Panc1 (cell line): ENCODE data around the gene SMIM12. TPM values are rescaled to one million over a fixed set of nuclear protein-coding genes. Genes with fewer than 3 reads are reported as not detected.

Experiments used
- ATAC-seq: fragments of 200-7000 bp; cut with Tn5 transposase; 2 replicates; pipeline ENCODE4 v1.9.1; 2020; ENCODE audit warnings: mild to moderate bottlenecking, moderate library complexity
- BruUV-seq: library from RNA; stranded (reverse); fragments of 400-500 nt; replicated peaks from 2 replicates; lab custom pipeline; 2021; lab: Mats Ljungman, UMichigan
- CTCF ChIA-PET: fragments of 300-600 bp; sonication (Branson Sonifier 250); formaldehyde crosslinking; loops from one replicate; lab custom pipeline; 2022; ENCODE audit warnings: antibody characterized with exemption; lab: Charles Lee
- POLR2A ChIA-PET: fragments of 300-600 bp; sonication (Branson Sonifier 250); formaldehyde crosslinking; loops from one replicate; lab custom pipeline; 2022; ENCODE audit warnings: antibody characterized with exemption; lab: Charles Lee
- DNase-seq: peaks from one replicate; pipeline ENCODE4 v3.0.0-alpha.2; 2010; ENCODE audit warnings: low read depth, low spot score
- H3K27ac ChIP-seq: 2 replicates; pipeline ENCODE4 v1.5.1; 2011; ENCODE audit warnings: mild to moderate bottlenecking, low read length, inconsistent platforms
- H3K27me3 ChIP-seq: fragments of 200-500 bp; sonication (Bioruptor generic); 2 replicates; pipeline ENCODE4 v1.6.0; 2014; ENCODE audit warnings: low read length, inconsistent platforms; ENCODE audit not compliant: control insufficient read depth, insufficient read depth
- H3K36me3 ChIP-seq: fragments of 200-500 bp; sonication (Bioruptor generic); 2 replicates; pipeline ENCODE4 v1.5.1; 2014; ENCODE audit warnings: inconsistent platforms, mild to moderate bottlenecking, low read length, moderate library complexity; ENCODE audit not compliant: control insufficient read depth, insufficient read depth
- H3K4me1 ChIP-seq: 2 replicates; pipeline ENCODE4 v1.5.1; 2011; ENCODE audit warnings: inconsistent platforms, mild to moderate bottlenecking, low read length, moderate library complexity; ENCODE audit not compliant: control insufficient read depth, insufficient read depth
- H3K4me3 ChIP-seq, 2 experiments: 2 replicates each; pipeline ENCODE4 v1.5.1; 2011 to 2012; ENCODE audit warnings: low read depth in 2 of 2, low read length in 2 of 2, mild to moderate bottlenecking in 2 of 2, inconsistent platforms in 1 of 2, moderate library complexity in 1 of 2
- H3K9me3 ChIP-seq: fragments of 200-500 bp; sonication (Bioruptor generic); 2 replicates; pipeline ENCODE4 v1.5.1; 2014; ENCODE audit warnings: low read depth, mild to moderate bottlenecking, inconsistent platforms, low read length, moderate library complexity; ENCODE audit not compliant: control insufficient read depth, insufficient read depth
- POLR2AphosphoS5 ChIP-seq: IDR thresholded peaks from 2 replicates; pipeline ENCODE4 v1.6.1; 2012; ENCODE audit warnings: mild to moderate bottlenecking, low read depth, low read length, moderate library complexity
- SIN3A ChIP-seq: IDR thresholded peaks from 2 replicates; pipeline ENCODE4 v1.6.1; 2012; ENCODE audit warnings: low read depth, mild to moderate bottlenecking, low read length, moderate library complexity, borderline replicate concordance; ENCODE audit not compliant: insufficient read depth
- TCF7L2 ChIP-seq: IDR thresholded peaks from 2 replicates; pipeline ENCODE4 v1.6.1; 2011; ENCODE audit warnings: mild to moderate bottlenecking, low read depth, low read length, inconsistent platforms
- in situ Hi-C: cut with HindIII; loops from 2 replicates; pipeline ENCODE4 v1.10.0; 2016; ENCODE audit warnings: low sequenced_read_pairs, low pct_unique_long_range_greater_than_20kb
- intact Hi-C: fragments of 100-400 bp; cut with micrococcal nuclease; formaldehyde crosslinking; loops from one replicate; pipeline ENCODE4 v1.10.0; 2022; ENCODE audit not compliant: unreplicated experiment
- total RNA-seq: library from RNA; stranded (reverse); gene quantifications from one replicate; pipeline ENCODE4 v1.2.1, GENCODE V29; 2021; ENCODE audit not compliant: unreplicated experiment
- TF ChIP-seq, protein P1 (sequence below): fragments of 450-650 bp; IDR thresholded peaks from 2 replicates; pipeline ENCODE4 v1.5.1; 2017; ENCODE audit warnings: mild to moderate bottlenecking
- TF ChIP-seq, protein P2 (sequence below), 2 experiments: IDR thresholded peaks; 2 replicates each; pipeline ENCODE4 v1.6.1; 2011 to 2012; ENCODE audit warnings: low read depth in 2 of 2, control low read depth in 1 of 2, low read length in 1 of 2, mild to moderate bottlenecking in 1 of 2, moderate library complexity in 1 of 2; ENCODE audit not compliant: insufficient read depth in 1 of 2

SMIM12 gene
- total RNA-seq, 1 experiment from 2014 or later: 47.5 TPM

DNA sequence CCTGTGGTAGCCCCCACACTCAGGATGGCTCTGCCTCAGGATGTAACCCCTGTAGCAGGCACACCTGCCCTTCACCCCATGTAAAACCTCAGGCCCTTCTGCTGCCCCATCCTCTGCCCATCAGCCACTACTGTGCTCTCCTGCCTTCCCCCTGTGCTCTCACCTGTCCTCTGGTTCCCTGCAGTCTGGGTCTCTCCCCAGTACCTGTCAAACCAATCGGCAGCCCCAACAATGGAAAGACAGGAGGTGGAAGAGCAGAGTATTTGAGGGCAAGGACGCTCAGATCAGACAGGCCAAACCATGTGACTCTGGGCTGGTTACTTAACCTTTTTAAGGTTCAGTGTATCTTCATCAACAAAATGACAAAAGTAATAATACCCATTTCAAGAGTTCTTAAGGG, 30.9 kb downstream of the SMIM12 start:
- TF ChIP-seq, protein P1, sequence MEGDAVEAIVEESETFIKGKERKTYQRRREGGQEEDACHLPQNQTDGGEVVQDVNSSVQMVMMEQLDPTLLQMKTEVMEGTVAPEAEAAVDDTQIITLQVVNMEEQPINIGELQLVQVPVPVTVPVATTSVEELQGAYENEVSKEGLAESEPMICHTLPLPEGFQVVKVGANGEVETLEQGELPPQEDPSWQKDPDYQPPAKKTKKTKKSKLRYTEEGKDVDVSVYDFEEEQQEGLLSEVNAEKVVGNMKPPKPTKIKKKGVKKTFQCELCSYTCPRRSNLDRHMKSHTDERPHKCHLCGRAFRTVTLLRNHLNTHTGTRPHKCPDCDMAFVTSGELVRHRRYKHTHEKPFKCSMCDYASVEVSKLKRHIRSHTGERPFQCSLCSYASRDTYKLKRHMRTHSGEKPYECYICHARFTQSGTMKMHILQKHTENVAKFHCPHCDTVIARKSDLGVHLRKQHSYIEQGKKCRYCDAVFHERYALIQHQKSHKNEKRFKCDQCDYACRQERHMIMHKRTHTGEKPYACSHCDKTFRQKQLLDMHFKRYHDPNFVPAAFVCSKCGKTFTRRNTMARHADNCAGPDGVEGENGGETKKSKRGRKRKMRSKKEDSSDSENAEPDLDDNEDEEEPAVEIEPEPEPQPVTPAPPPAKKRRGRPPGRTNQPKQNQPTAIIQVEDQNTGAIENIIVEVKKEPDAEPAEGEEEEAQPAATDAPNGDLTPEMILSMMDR: no peak
- TF ChIP-seq, protein P2, sequence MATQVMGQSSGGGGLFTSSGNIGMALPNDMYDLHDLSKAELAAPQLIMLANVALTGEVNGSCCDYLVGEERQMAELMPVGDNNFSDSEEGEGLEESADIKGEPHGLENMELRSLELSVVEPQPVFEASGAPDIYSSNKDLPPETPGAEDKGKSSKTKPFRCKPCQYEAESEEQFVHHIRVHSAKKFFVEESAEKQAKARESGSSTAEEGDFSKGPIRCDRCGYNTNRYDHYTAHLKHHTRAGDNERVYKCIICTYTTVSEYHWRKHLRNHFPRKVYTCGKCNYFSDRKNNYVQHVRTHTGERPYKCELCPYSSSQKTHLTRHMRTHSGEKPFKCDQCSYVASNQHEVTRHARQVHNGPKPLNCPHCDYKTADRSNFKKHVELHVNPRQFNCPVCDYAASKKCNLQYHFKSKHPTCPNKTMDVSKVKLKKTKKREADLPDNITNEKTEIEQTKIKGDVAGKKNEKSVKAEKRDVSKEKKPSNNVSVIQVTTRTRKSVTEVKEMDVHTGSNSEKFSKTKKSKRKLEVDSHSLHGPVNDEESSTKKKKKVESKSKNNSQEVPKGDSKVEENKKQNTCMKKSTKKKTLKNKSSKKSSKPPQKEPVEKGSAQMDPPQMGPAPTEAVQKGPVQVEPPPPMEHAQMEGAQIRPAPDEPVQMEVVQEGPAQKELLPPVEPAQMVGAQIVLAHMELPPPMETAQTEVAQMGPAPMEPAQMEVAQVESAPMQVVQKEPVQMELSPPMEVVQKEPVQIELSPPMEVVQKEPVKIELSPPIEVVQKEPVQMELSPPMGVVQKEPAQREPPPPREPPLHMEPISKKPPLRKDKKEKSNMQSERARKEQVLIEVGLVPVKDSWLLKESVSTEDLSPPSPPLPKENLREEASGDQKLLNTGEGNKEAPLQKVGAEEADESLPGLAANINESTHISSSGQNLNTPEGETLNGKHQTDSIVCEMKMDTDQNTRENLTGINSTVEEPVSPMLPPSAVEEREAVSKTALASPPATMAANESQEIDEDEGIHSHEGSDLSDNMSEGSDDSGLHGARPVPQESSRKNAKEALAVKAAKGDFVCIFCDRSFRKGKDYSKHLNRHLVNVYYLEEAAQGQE (IDR thresholded peaks at IDR 0.05; ENCODE audit: insufficient read depth in 1 of 2, low read depth in 2 of 2, low read length in 1 of 2): no peak
- TF ChIP-seq SIN3A (no peak), POLR2AphosphoS5 (no peak), TCF7L2 (no peak)
- CTCF ChIA-PET: no interaction called here
- no TSS peak for BruUV-seq

DNA sequence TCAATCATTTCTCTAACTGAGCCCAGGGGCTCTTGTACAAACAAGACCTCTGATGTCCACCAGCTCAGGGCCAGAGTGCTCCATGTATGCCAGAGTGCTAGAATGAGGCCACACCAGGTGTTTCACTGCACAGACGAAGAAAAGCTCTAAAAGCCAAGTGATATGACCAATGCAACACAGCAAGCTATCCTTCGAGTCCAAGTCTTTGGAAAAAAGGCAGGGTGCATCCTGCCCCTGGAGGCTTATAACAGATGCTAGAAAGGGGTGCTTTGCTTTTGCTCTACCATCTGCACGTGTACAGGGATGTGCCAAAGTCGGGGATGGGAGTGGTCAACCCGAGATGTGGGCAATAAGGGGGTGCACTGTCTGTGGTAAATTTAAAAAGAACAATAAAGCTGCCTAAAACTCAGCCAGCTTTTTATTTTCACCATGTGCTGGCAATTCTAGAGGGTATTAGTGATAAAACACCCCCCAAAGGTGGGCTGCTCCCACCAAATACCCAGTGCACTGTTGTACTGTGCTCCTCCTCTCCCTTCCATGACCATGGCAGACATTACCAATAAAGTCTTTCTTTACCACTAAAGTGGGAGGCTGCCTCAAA, 32.1 kb downstream of the SMIM12 start:
- DNase-seq (no peak), ATAC-seq (no peak)
- no peaks in the 10 kb centered on the region for H3K36me3 ChIP-seq
- in situ Hi-C loops (no loop called here), intact Hi-C loops (no loop called here)
- CTCF ChIA-PET: no interaction called here
- no peaks in the 10 kb centered on the region for H3K27me3 ChIP-seq
- TF ChIP-seq, protein P1: no peak
- TF ChIP-seq SIN3A (no peak), POLR2AphosphoS5 (no peak), TCF7L2 (no peak)
- TF ChIP-seq, protein P2 (IDR thresholded peaks at IDR 0.05; ENCODE audit: insufficient read depth in 1 of 2, low read depth in 2 of 2, low read length in 1 of 2): no peak
- no peak overlapping the region for H3K4me3 ChIP-seq
- H3K4me1 ChIP-seq: no peaks in the 10 kb centered on the region
- POLR2A ChIA-PET: interaction anchor here (0.6 kb wide), 1 partner anchor 1752 kb away, joined by 7 read pairs; no protein-coding TSS in a partner anchor
- no peak overlapping the region for H3K27ac ChIP-seq
- no peaks in the 10 kb centered on the region for H3K9me3 ChIP-seq
- BruUV-seq: no TSS peak

More for the DNA sequence above, 30.9 kb downstream of the SMIM12 start:
- Histone ChIP-seq H3K27me3 (no peaks in the 10 kb centered on the region), H3K4me1 (no peaks in the 10 kb centered on the region), H3K9me3 (no peaks in the 10 kb centered on the region), H3K4me3 (no peak overlapping the region), H3K36me3 (no peaks in the 10 kb centered on the region), H3K27ac (no peak overlapping the region)
- POLR2A ChIA-PET: no interaction called here
- DNase-seq: no peak
- in situ Hi-C loops: no loop called here
- no peak for ATAC-seq
- intact Hi-C loops: no loop called here
